IPS-18a (cell line): ENCODE results near the gene GRIN1.

Source experiments
- H3K27ac ChIP-seq: one replicate; pipeline ENCODE4 v1.5.1; 2013; ENCODE audit warnings: low read length
- H3K27me3 ChIP-seq: one replicate; pipeline ENCODE4 v1.6.1; 2013; ENCODE audit warnings: mild to moderate bottlenecking, low read length; ENCODE audit not compliant: control insufficient read depth, insufficient read depth
- H3K36me3 ChIP-seq: one replicate; pipeline ENCODE4 v1.6.1; 2013; ENCODE audit warnings: low read depth, low read length; ENCODE audit not compliant: control insufficient read depth
- H3K4me1 ChIP-seq: one replicate; pipeline ENCODE4 v1.6.1; 2013; ENCODE audit warnings: low read depth, low read length; ENCODE audit not compliant: control insufficient read depth
- H3K4me3 ChIP-seq: one replicate; pipeline ENCODE4 v1.5.1; 2013; ENCODE audit warnings: low read length
- H3K9ac ChIP-seq: one replicate; pipeline ENCODE4 v1.6.1; 2013; ENCODE audit warnings: mild to moderate bottlenecking, low read length, moderate library complexity
- H3K9me3 ChIP-seq: one replicate; pipeline ENCODE4 v1.6.1; 2013; ENCODE audit warnings: low read depth, low read length; ENCODE audit not compliant: control insufficient read depth

GRIN1 gene

GRCh38 chr9:137215196-137215986 lies 76.4 kb downstream of the GRIN1 start:
- Histone ChIP-seq H3K27ac (no peak overlapping the region), H3K9ac (no peak overlapping the region), H3K9me3 (no peaks in the 10 kb centered on the region), H3K4me3 (no peak overlapping the region), H3K4me1 (no peaks in the 10 kb centered on the region), H3K27me3 (no peaks in the 10 kb centered on the region), H3K36me3 (peaks cover 9% of the 10 kb centered on the region)

- Histone ChIP-seq H3K4me3 (no peak overlapping the region), H3K27ac (no peak overlapping the region), H3K36me3 (peaks cover 9% of the 10 kb centered on the region), H3K27me3 (no peaks in the 10 kb centered on the region), H3K9ac (no peak overlapping the region), H3K4me1 (no peaks in the 10 kb centered on the region), H3K9me3 (no peaks in the 10 kb centered on the region)
Observed at GRCh38 chr9:137216188-137216965, 77.4 kb downstream of the GRIN1 start.

- Histone ChIP-seq H3K36me3 (peaks cover 9% of the 10 kb centered on the region), H3K27me3 (peaks cover 3% of the 10 kb centered on the region), H3K27ac (no peak overlapping the region), H3K9ac (no peak overlapping the region), H3K4me3 (no peak overlapping the region), H3K9me3 (no peaks in the 10 kb centered on the region), H3K4me1 (no peaks in the 10 kb centered on the region)
Observed at GRCh38 chr9:137217276-137218211, 78.6 kb downstream of the GRIN1 start.

- Histone ChIP-seq H3K4me1 (no peaks in the 10 kb centered on the region), H3K27me3 (peaks cover 8% of the 10 kb centered on the region), H3K9me3 (no peaks in the 10 kb centered on the region), H3K36me3 (peaks cover 9% of the 10 kb centered on the region), H3K27ac (no peak overlapping the region), H3K9ac (no peak overlapping the region), H3K4me3 (no peak overlapping the region)
Observed at GRCh38 chr9:137218212-137218753, 79.3 kb downstream of the GRIN1 start.
